ENCODE measurements around the gene CDKN2D. TPM values are rescaled to one million over a fixed set of nuclear protein-coding genes. Genes with fewer than 3 reads are reported as not detected.

CDKN2D gene
- polyA plus RNA-seq (2011; rRNA removed): 3.9 and 4.3 TPM in 2 replicates
- polyA minus RNA-seq (2011; rRNA and poly(A)+ RNA removed): 2.0 and 2.1 TPM in 2 replicates

- CTCF ChIA-PET: interaction anchor here (0.8 to 1.5 kb wide), 3 partner anchors 20 to 148 kb away, joined by 3 to 6 read pairs (median 5); no protein-coding TSS in a partner anchor
- peak; percentile 99 for DNase-seq (ENCODE audit: low read depth, low spot score)
- POLR2A ChIA-PET: interaction anchor here (0.5 to 0.6 kb wide), 2 partner anchors 39 to 185 kb away, joined by 5 to 8 read pairs; no protein-coding TSS in a partner anchor
- Histone ChIP-seq H3K27ac (ENCODE audit: low read depth, low read length) (peak within 1 kb of the TSS; percentile 21), H3K4me3 (ENCODE audit: low read depth, low read length) (peak within 1 kb of the TSS; percentile 69), H3K9me3 (ENCODE audit: control insufficient read depth, insufficient read depth, low read length) (no peaks in the 10 kb centered on the region), H3K27me3 (ENCODE audit: control insufficient read depth, insufficient read depth, low read length) (no peaks in the 10 kb centered on the region)
- TF ChIP-seq, protein P1, sequence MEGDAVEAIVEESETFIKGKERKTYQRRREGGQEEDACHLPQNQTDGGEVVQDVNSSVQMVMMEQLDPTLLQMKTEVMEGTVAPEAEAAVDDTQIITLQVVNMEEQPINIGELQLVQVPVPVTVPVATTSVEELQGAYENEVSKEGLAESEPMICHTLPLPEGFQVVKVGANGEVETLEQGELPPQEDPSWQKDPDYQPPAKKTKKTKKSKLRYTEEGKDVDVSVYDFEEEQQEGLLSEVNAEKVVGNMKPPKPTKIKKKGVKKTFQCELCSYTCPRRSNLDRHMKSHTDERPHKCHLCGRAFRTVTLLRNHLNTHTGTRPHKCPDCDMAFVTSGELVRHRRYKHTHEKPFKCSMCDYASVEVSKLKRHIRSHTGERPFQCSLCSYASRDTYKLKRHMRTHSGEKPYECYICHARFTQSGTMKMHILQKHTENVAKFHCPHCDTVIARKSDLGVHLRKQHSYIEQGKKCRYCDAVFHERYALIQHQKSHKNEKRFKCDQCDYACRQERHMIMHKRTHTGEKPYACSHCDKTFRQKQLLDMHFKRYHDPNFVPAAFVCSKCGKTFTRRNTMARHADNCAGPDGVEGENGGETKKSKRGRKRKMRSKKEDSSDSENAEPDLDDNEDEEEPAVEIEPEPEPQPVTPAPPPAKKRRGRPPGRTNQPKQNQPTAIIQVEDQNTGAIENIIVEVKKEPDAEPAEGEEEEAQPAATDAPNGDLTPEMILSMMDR (IDR thresholded peaks at IDR 0.05; ENCODE audit: low read depth, low read length): no peak
Observed at GRCh38 chr19:10568826-10569651, at the start of gene CDKN2D. Gene CDKN2D, minus strand, starts transcription at chr19:10568979. Its CDS starts 326 bp downstream, at chr19:10568653.

DNA sequence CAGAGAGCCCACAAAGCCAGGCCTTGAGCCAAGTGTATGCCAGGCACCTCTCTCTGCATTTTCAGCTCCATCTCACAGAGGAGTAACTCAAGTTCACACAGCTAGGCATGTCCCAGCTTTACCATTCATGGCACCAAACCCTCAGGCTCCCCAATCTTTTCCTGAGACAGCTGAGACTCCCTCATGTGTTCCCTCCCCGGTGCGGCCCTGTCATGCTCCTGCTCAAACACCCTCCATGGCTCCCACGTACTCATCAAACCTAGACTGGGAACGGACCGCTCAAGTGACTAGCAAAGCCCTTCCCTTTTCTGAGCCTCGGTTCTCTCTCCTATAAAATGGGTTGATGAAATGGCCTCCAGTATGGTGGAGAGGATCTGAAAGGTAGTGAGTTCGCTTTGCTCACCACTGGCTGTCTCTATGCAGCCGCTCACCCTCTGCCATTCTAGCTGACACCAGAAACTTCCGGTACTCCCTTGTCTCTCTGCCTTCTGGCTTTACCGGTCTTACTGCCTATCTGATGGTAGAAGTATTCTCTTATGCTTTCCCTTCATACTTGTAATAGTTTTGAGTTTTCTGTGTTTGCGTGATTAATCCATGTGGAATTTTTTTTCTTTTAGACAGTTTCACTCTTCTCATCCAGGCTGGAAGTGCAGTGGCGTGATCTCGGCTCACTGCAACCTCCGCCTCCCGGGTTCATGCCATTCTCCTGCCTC, 48.8 kb upstream of the CDKN2D start:
- H3K4me3 ChIP-seq (ENCODE audit: low read depth, low read length): no peak overlapping the region
- TF ChIP-seq, protein P1 (IDR thresholded peaks at IDR 0.05; ENCODE audit: low read depth, low read length): no peak
- DNase-seq (ENCODE audit: low read depth, low spot score): peak; percentile 57
- POLR2A ChIA-PET: interaction anchor here (0.5 to 1.4 kb wide), 3 partner anchors 15 to 415 kb away, joined by 4 to 5 read pairs (median 4); no protein-coding TSS in a partner anchor
- H3K27me3 ChIP-seq (ENCODE audit: control insufficient read depth, insufficient read depth, low read length): no peaks in the 10 kb centered on the region
- no peaks in the 10 kb centered on the region for H3K9me3 ChIP-seq (ENCODE audit: control insufficient read depth, insufficient read depth, low read length)
- H3K27ac ChIP-seq (ENCODE audit: low read depth, low read length): peak overlapping the region; percentile 95
- CTCF ChIA-PET: interaction anchor here (0.5 to 3.3 kb wide), 4 partner anchors 28 to 105 kb away, joined by 3 to 17 read pairs (median 6); no protein-coding TSS in a partner anchor

- POLR2A ChIA-PET: no interaction called here
- no peak for DNase-seq (ENCODE audit: low read depth, low spot score)
- Histone ChIP-seq H3K9me3 (ENCODE audit: control insufficient read depth, insufficient read depth, low read length) (no peaks in the 10 kb centered on the region), H3K4me3 (ENCODE audit: low read depth, low read length) (no peak overlapping the region), H3K27me3 (ENCODE audit: control insufficient read depth, insufficient read depth, low read length) (no peaks in the 10 kb centered on the region), H3K27ac (ENCODE audit: low read depth, low read length) (no peak overlapping the region)
- CTCF ChIA-PET: no interaction called here
- TF ChIP-seq, protein P1 (IDR thresholded peaks at IDR 0.05; ENCODE audit: low read depth, low read length): no peak
Observed at GRCh38 chr19:10615429-10616023, 46.7 kb upstream of the CDKN2D start.

- TF ChIP-seq, protein P1 (IDR thresholded peaks at IDR 0.05; ENCODE audit: low read depth, low read length): no peak
- ChIA-PET CTCF (interaction anchor here (1.1 to 1.9 kb wide), 2 partner anchors 31 to 32 kb away, joined by 3 to 7 read pairs; no protein-coding TSS in a partner anchor), POLR2A (interaction anchor here (0.7 kb wide), 2 partner anchors 32 to 870 kb away, joined by 3 to 11 read pairs; no protein-coding TSS in a partner anchor)
- H3K9me3 ChIP-seq (ENCODE audit: control insufficient read depth, insufficient read depth, low read length): no peaks in the 10 kb centered on the region
- no peak overlapping the region for H3K4me3 ChIP-seq (ENCODE audit: low read depth, low read length)
- no peak for DNase-seq (ENCODE audit: low read depth, low spot score)
- no peak overlapping the region for H3K27ac ChIP-seq (ENCODE audit: low read depth, low read length)
- no peaks in the 10 kb centered on the region for H3K27me3 ChIP-seq (ENCODE audit: control insufficient read depth, insufficient read depth, low read length)
Observed at GRCh38 chr19:10612499-10613119, 43.8 kb upstream of the CDKN2D start.

Measured in AG04450 (cell line).